AG04450 (cell line): Measurements from ENCODE around the gene FARS2. TPM values are rescaled to one million over a fixed set of nuclear protein-coding genes. Genes with fewer than 3 reads are reported as not detected.
"Not testable (repeated sequence)": the region's sequence is repeated elsewhere in the genome, so short reads cannot be mapped to it uniquely, and the experiment has no call there.

Experiments used
- CTCF ChIA-PET: fragments of 300-600, 350-600 bp; formaldehyde crosslinking; extraction: SDS; loops from one replicate; lab custom pipeline; 2022; ENCODE audit warnings: antibody characterized with exemption, inconsistent platforms; lab: Charles Lee
- POLR2A ChIA-PET: fragments of 350-600 bp; formaldehyde crosslinking; extraction: SDS; loops from one replicate; lab custom pipeline; 2021; ENCODE audit warnings: antibody characterized with exemption, inconsistent platforms; lab: Yijun Ruan, JAX
- DNase-seq: peaks from one replicate; pipeline ENCODE4 v3.0.0-alpha.2; 2011; ENCODE audit warnings: low read depth, low spot score
- H3K27ac ChIP-seq: one replicate; pipeline ENCODE4 v1.5.1; 2012; ENCODE audit warnings: low read depth, low read length, control low read depth
- H3K27me3 ChIP-seq: one replicate; pipeline ENCODE4 v1.6.0; 2012; ENCODE audit warnings: low read length; ENCODE audit not compliant: control insufficient read depth, insufficient read depth
- H3K4me3 ChIP-seq: 2 replicates; pipeline ENCODE4 v1.5.1; 2011; ENCODE audit warnings: mild to moderate bottlenecking, low read depth, low read length, control low read depth
- H3K9me3 ChIP-seq: 2 replicates; pipeline ENCODE4 v1.5.1; 2012; ENCODE audit warnings: low read length; ENCODE audit not compliant: control insufficient read depth, insufficient read depth
- CTCF ChIP-seq: IDR thresholded peaks from 2 replicates; pipeline ENCODE4 v1.5.1; 2011; ENCODE audit warnings: low read depth, low read length, control low read depth, inconsistent platforms
- polyA plus RNA-seq: library from polyadenylated mRNA; depleted of rRNA; stranded (reverse); fragments of >200 nt; gene quantifications from 2 replicates; pipeline ENCODE4 v1.2.3, GENCODE V29; 2011

Gene FARS2
- polyA plus RNA-seq, 1 experiment, result 14.0 TPM

- DNase-seq, result no peak
- ChIA-PET POLR2A (no interaction called here), CTCF (interaction anchor here (1.1 kb wide), 1 partner anchor 315 kb away, joined by 3 read pairs; no protein-coding TSS in a partner anchor)
- TF ChIP-seq CTCF, result no peak
- Histone ChIP-seq H3K27ac (no peak overlapping the region), H3K27me3 (peaks cover 3% of the 10 kb centered on the region), H3K4me3 (no peak overlapping the region), H3K9me3 (no peaks in the 10 kb centered on the region)
Observed at GRCh38 chr6:5786321-5786968, 525.1 kb downstream of the FARS2 start.

- Histone ChIP-seq H3K9me3 (no peaks in the 10 kb centered on the region), H3K27me3 (peaks cover 3% of the 10 kb centered on the region), H3K4me3 (no peak overlapping the region), H3K27ac (no peak overlapping the region)
- POLR2A ChIA-PET, result no interaction called here
- CTCF ChIA-PET, result no interaction called here
- TF ChIP-seq CTCF, result no peak
- DNase-seq, result no peak
Observed at GRCh38 chr6:5786969-5787720, 525.8 kb downstream of the FARS2 start.

GRCh38 chr6:5789426-5789825, 528.1 kb downstream of the FARS2 start:
- H3K27ac ChIP-seq, POLR2A ChIA-PET, H3K27me3 ChIP-seq, DNase-seq, H3K4me3 ChIP-seq, H3K9me3 ChIP-seq, CTCF ChIA-PET: not testable (repeated sequence)

- H3K9me3 ChIP-seq, H3K27me3 ChIP-seq, POLR2A ChIA-PET, CTCF ChIA-PET, H3K4me3 ChIP-seq, DNase-seq, H3K27ac ChIP-seq: not testable (repeated sequence)
Observed at GRCh38 chr6:5796555-5796954, 535.2 kb downstream of the FARS2 start.

GRCh38 chr6:5806406-5806805, 545.1 kb downstream of the FARS2 start:
- H3K27ac ChIP-seq, CTCF ChIA-PET, H3K27me3 ChIP-seq, POLR2A ChIA-PET, H3K9me3 ChIP-seq, H3K4me3 ChIP-seq, DNase-seq: not testable (repeated sequence)

- Histone ChIP-seq H3K4me3 (no peak overlapping the region), H3K9me3 (no peaks in the 10 kb centered on the region; the same call in 1 of the 2 replicates), H3K27ac (no peak overlapping the region), H3K27me3 (no peaks in the 10 kb centered on the region)
- no peak for TF ChIP-seq CTCF
- POLR2A ChIA-PET, result no interaction called here
- no peak for DNase-seq
- CTCF ChIA-PET, result no interaction called here
Observed at GRCh38 chr6:5809450-5809849, 548.1 kb downstream of the FARS2 start.
